HG03045 (cell line): ENCODE data around the gene MXI1.
A peak's percentile ranks its signal among the peaks of the same experiment; 100 is the strongest.
"Not testable (repeated sequence)": the region's sequence is repeated elsewhere in the genome, so short reads cannot be mapped to it uniquely, and the experiment has no call there.

ENCODE experiments used
- ATAC-seq: cut with Tn5 transposase; IDR thresholded peaks from one replicate; pipeline ENCODE4 v1.9.1; 2021; ENCODE audit warnings: mild to moderate bottlenecking, moderate library complexity; ENCODE audit not compliant: unreplicated experiment

MXI1 gene

DNA sequence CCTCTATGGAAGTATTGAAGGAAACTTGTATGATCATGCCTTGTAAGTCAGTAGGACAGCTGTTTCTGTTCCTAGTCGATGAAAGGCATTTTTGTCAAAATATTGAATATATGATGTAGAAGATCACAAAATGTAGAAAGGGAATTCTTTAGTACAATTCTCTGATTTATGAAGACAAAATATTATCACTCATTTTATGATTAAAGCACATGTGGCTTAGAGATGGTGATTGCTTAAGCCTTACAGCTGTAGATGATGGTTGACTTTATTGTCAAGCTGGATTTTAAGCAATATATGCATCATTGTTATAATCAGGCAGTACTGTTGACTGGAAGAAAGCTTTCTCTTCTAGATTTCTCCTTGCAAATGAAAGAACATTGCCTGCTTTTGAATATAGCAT is 26.4 kb downstream of the MXI1 start:
- no peak for ATAC-seq

DNA sequence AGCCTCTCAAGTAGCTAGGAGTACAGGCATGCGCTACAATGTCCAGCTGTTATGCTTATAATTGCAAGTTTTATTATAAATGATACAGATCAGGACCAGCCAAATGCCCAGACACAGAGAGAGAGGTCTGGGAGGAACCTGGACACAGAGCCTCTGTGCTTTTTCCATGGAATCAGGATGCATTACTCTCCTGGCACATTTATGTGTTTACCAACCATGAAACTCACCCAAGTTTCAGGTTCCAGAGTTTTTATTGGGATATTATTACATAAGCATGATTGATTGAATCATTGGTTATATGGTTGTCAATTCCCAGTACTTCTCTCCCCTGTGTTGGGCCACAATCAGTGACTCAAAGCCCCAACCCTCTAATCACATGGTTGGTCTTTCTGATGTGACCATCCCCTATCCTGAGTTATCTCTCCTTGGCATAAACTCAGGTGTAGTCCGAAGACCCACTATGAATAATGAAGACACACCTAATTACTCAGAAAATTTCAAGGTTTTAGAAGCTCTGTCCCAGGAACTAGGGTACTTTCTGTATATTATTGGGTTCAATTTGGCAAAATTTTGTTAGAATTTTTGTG is 30.6 kb downstream of the MXI1 start:
- no peak for ATAC-seq

DNA sequence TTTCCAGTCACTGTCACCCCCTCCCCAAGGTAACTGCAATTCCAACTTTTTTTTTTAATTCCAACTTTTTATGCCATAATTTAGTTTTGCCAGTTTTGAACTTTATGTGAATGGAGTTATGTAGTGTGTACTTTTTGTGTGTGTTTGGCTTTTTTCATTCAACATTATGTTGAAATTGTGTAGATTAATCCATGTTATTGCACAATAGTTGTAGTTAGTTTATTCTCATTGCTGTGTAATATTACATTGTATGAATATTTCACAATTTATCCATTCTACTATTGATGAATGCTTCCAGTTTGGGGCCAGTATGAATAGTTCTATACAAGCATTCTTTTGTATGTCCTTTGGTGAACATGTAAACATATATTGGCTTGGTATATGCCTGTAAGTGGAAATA is 32.5 kb downstream of the MXI1 start:
- no peak for ATAC-seq

DNA sequence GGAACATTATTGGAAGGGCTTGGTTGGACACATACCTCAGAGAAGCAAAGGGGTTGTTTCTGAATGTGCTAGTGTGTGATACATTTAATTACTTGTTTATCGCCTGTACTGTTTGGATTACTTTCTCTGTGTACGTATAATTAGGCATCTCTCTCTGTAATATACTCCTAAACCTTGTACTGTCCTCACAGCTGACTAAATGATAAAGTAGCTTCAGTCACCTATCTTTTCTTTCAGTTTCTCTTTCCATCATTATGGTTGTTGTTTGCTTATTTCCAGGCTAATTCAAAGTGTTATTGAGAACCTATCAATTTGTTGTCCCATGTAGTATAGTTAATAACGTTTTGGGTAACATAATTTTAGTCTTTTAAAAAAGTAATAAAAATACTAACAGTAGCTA is 34.0 kb downstream of the MXI1 start:
- ATAC-seq: no peak

DNA sequence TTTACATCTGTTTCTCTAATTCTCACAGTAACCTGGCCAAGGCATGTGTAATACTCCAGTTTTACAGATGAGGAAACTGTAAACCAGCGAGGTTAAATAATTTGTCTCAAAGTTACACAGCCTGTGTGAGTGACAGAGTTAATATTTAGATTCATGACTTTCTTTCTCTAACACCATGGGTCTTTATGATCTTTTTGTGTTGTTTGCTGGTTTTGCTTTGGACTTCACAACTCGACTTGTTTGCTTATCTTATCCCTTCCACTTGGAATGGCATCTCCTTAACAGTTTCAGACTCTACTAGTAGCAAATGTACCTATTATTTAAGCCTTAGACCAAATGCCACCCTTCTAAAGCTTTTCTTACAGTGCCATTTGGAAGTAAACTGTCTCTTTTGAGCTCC is 34.4 kb downstream of the MXI1 start:
- no peak for ATAC-seq

GRCh38 chr10:110242511-110242910 is 35.1 kb downstream of the MXI1 start:
- no peak for ATAC-seq

GRCh38 chr10:110244550-110244949 is 37.1 kb downstream of the MXI1 start:
- no peak for ATAC-seq

DNA sequence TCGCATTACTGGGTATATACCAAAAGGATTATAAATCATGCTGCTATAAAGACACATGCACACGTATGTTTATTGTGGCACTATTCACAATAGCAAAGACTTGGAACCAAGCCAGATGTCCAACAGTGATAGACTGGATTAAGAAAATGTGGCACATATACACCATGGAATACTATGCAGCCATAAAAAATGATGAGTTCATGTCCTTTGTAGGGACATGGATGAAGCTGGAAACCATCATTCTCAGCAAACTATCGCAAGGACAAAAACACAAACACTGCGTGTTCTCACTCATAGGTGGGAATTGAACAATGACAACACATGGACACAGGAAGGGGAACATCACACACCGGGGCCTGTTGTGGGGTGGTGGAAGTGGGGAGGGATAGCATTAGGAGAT is 40.4 kb downstream of the MXI1 start:
- not testable (repeated sequence) for ATAC-seq

- peak; percentile 48 for ATAC-seq
Observed at GRCh38 chr10:110249489-110249888, 42.1 kb downstream of the MXI1 start.

GRCh38 chr10:110251392-110251791 is 44.0 kb downstream of the MXI1 start:
- peak; percentile 76 for ATAC-seq

DNA sequence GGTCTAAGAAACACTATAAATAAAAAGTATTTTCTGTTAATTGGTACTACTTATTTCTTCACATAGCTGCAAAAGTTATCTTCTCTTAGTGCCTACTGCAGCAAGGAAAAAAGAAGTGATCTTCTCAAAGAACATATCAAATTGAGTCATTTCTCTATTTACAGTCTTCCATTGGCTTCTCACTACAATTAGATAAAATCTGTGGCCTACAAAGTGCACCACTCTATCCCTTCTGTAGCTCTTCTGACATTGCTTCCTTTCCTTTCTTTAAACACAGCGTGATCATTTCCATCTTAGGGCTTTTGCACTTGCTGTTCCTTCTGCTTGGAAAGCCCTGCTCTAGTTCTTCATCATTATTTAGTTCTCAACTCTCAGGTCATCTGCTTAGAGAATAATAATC is 44.7 kb downstream of the MXI1 start:
- no peak for ATAC-seq

GRCh38 chr10:110254467-110254866 is 47.1 kb downstream of the MXI1 start:
- no peak for ATAC-seq

- no peak for ATAC-seq
Observed at GRCh38 chr10:110258542-110258941, 51.1 kb downstream of the MXI1 start.

- ATAC-seq: no peak
Observed at GRCh38 chr10:110259317-110259716, 51.9 kb downstream of the MXI1 start.

DNA sequence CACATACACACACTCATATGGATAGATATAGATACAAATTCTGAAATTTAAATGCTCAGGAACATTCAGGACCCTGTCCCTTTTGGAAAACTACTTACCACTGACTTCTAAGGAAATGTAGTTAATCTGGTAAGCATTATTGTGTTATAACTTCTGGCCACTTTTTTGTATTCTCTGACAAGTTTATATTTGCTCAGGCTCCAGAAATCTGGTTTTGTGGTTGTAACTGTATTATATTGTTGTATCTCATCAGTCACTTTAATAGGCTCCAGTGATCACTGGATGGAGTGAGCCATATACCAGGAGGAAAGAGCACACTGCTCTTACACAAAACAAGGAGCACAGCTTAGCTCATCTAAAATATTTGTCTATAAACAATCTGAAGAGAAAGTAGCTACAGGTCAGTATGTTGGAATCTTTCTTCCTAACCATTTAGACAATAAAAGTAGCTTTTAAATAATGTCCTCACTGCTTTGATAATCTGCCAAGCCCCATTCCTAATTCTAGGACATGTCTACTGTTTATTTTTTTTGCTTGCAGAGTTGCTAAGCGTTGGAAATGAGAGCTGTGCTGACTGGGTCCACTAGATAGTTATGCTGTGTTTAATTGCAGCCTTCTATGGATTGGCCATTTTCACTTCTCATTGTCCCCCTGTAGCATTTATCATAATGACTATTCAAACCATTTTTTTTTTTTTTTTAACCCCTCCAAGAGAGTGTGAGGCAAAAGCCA is 53.5 kb downstream of the MXI1 start:
- ATAC-seq: no peak

DNA sequence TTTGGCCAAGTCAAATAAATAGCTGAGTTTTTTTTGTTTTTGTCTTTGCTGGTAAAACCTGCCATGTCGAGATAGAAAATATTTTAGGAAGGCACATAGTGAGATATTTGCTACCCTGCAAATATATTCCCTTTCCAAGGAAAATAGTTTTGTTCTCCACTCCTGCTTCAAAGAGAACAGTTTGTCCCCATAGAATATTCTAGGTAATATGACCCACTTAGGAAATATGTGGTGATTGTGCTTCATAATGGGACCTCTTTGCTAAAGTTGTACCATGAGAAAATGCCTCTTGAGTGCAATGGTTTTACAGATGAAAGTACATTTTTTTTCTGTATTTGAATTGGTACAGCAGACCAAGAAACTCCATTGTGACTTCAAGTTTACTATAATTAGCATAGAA is 55.8 kb downstream of the MXI1 start:
- no peak for ATAC-seq

GRCh38 chr10:110265573-110266193 is 58.3 kb downstream of the MXI1 start:
- no peak for ATAC-seq

GRCh38 chr10:110267276-110267675 is 59.9 kb downstream of the MXI1 start:
- no peak for ATAC-seq

- no peak for ATAC-seq
Observed at GRCh38 chr10:110268442-110268841, 61.0 kb downstream of the MXI1 start.

DNA sequence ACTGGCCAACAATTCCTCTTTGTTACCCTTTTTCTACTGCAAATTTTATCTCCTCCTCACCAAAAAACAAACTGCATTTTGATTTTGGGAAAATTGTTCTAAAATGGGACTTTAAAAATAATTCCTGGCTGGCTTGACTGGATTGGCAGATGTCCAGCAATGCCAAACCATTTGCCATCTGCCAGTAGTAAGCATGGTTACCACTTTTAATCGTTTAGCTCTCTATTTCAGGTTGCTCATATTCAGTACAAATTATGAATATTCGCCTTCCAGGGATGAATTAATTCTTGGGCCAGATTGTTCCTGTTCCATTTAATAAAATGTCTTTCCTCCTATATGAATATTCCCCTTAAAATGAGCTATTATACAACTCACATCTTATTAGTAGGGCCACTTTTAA is 61.6 kb downstream of the MXI1 start:
- ATAC-seq: no peak

DNA sequence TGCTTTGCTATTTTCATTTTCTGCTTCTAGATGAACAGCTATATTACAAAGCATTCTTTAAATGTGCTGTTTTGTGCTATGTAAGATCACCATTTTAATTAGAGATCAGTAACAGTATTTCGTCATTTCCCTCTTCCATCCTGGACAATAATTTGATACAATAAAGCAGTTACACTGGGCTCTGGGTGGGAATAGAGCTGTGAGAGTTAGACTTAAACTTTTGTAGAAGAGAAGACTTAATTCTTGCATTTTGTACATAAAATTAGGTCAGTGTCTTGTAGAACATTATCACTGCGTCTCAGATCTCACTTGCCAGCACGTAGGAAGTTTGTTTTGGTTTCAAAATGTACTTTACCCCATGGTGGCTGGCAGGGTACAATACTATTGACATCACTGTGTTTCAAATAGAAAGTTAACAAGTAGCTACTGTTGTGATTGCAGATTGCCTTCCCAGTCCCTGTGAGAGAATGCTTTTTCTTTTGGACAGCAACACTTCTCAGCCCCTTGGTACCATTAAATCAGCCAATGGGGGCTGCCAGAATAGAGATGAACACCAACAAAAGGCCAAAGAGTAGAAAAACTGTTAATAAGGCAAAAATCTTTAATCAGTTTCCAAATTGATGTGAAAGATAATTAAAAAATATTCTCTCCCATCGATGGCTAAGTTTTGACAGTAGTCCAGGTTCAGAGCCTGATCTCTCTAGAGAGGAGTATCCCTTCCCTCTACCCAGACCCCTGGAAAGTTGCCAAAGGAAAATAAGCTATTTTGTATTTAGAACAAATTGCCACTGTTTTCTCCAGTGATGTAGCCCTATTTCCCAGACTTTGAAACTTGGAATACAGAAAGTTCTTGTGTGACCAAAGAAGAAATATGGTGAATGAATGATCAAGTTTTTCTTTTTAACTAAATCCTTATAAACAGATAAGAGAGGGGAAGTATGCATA is 62.2 kb downstream of the MXI1 start:
- ATAC-seq: peak; percentile 61
